HL-60/S4 treated with retinoic acid at 250 ng/mL for 4 days and 3 days (cell line): ENCODE results near the gene CEACAM16.

ENCODE experiments used
- in situ Hi-C: fragments of 300-500 bp; cut with MboI; formaldehyde crosslinking; loops from 2 replicates; pipeline ENCODE4 v1.7.0; 2022; ENCODE audit warnings: low sequenced_read_pairs

Gene CEACAM16

DNA sequence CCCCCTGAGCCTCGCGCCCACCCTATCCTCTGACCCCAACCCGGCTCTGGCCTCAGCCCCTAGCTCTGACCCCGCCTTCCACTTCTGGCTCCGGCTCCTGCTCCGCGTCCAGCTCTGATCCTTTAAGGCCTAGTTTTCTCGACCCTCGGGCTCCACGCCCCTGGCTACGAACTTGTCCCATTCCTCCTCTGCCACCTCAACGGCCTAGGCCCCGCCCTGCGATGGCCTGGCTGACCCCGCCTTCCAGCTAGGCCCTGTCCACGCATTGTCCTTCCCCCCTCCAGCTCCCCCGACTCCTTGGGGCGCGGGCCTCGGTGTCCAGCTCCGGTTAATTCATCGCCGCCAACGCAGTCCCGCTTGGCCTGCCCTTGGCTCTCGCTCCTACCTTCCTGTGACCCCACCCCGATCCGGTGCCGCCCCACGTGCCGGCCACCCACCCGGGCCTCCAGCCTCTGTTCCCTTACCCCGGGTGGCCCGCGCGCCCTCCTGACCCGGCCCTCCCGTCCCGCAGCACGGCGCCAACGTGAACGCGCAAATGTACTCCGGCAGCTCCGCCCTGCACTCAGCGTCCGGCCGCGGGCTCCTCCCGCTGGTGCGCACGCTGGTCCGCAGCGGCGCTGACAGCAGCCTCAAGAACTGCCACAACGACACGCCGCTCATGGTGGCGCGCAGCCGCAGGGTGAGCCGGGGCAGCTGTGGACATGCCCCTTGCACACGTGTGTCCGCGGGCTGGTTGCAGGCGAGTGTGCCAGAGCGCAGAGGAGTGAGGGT, 59.0 kb downstream of the CEACAM16 start:
- in situ Hi-C loops = no loop called here

GRCh38 chr19:44758596-44758995, 59.6 kb downstream of the CEACAM16 start:
- in situ Hi-C loops = no loop called here

GRCh38 chr19:44759083-44759804, 60.3 kb downstream of the CEACAM16 start:
- in situ Hi-C loops = no loop called here
